ENCODE results near the gene ACMSD. TPM values are rescaled to one million over a fixed set of nuclear protein-coding genes. Genes with fewer than 3 reads are reported as not detected.

Gene ACMSD
- total and polyA plus RNA-seq, 2 of the 13 experiments (the other 11 are each of a cell fraction or from before 2014, with no cell fraction given), result not detected

GRCh38 chr2:134919341-134920210, 81.2 kb downstream of the ACMSD start (continued):
- peak; percentile 10; the same call in 1 of the 2 replicates for TF ChIP-seq BRF2 (CRISPR knock-in tag; IDR thresholded peaks at IDR 0.05)
- peak; percentile 24; the same call in 1 of the 2 replicates for TF ChIP-seq ZSCAN30 (CRISPR knock-in tag; IDR thresholded peaks at IDR 0.05)
- TF ChIP-seq HNRNPL (IDR thresholded peaks at IDR 0.05; ENCODE audit: low read depth, low read length), result 0 out of 2 replicates have a peak, but pooled peaks have one; percentile 7
- 0 out of 2 replicates have a peak, but pooled peaks have one; percentile 32 for TF ChIP-seq MTF2 (CRISPR knock-in tag; IDR thresholded peaks at IDR 0.05; ENCODE audit: borderline replicate concordance)
- TF ChIP-seq ZNF264 (CRISPR knock-in tag; IDR thresholded peaks at IDR 0.05), result 0 out of 2 replicates have a peak, but pooled peaks have one; percentile 17
- 0 out of 2 replicates have a peak, but pooled peaks have one; percentile 14 for TF ChIP-seq ZNF704 (CRISPR knock-in tag; IDR thresholded peaks at IDR 0.05; ENCODE audit: borderline replicate concordance)
- TF ChIP-seq HOXA9 (CRISPR knock-in tag; IDR thresholded peaks at IDR 0.05; ENCODE audit: borderline replicate concordance), result 0 out of 2 replicates have a peak, but pooled peaks have one; percentile 6
- TF ChIP-seq ZBTB40 (IDR thresholded peaks at IDR 0.05), result no peak
- TF ChIP-seq ZBTB40 (CRISPR knock-in tag; IDR thresholded peaks at IDR 0.05), result no peak
- peak; percentile 2; the same call in 1 of the 2 replicates for TF ChIP-seq HHEX (CRISPR knock-in tag; IDR thresholded peaks at IDR 0.05)
- TF ChIP-seq ZNF383 (CRISPR knock-in tag; IDR thresholded peaks at IDR 0.05; ENCODE audit: borderline replicate concordance), result 0 out of 2 replicates have a peak, but pooled peaks have one; percentile 4
- TF ChIP-seq ZNF777 (CRISPR knock-in tag; IDR thresholded peaks at IDR 0.05), result peak; percentile 4; the same call in 1 of the 2 replicates
- 0 out of 2 replicates have a peak, but pooled peaks have one; percentile 11 for TF ChIP-seq ZNF510 (CRISPR knock-in tag; IDR thresholded peaks at IDR 0.05; ENCODE audit: low read depth)
- TF ChIP-seq ZNF251 (CRISPR knock-in tag; IDR thresholded peaks at IDR 0.05), result 0 out of 2 replicates have a peak, but pooled peaks have one; percentile 14
- TF ChIP-seq ATF5 (CRISPR knock-in tag; IDR thresholded peaks at IDR 0.05; ENCODE audit: low read depth), result 0 out of 2 replicates have a peak, but pooled peaks have one; percentile 3
